C4-2B (cell line): ENCODE data around the gene TMEM117.

ENCODE experiments used
- CTCF ChIP-seq: fragments of 450-650 bp; conservative IDR thresholded peaks from 2 replicates; pipeline ENCODE4 v1.5.1; 2017; ENCODE audit warnings: mild to moderate bottlenecking
- ZFX ChIP-seq: fragments of 450-650 bp; IDR thresholded peaks from 2 replicates; pipeline ENCODE4 v1.6.1; 2017

- no peak for TF ChIP-seq CTCF
- no peak for TF ChIP-seq ZFX
Measured at GRCh38 chr12:43887397-43887796, 51.5 kb downstream of the TMEM117 start.
